Upper lobe of right lung (tissue), 1 donor: ENCODE measurements around the gene PERM1. TPM values are rescaled to one million over a fixed set of nuclear protein-coding genes. Genes with fewer than 3 reads are reported as not detected.

Source experiments
- ATAC-seq: fragments of 200-7000 bp; cut with Tn5 transposase; one replicate; pipeline ENCODE4 v1.9.1; 2020; ENCODE audit warnings: mild to moderate bottlenecking, moderate library complexity
- DNase-seq: peaks from one replicate; pipeline ENCODE4 v3.0.0-alpha.2; 2020
- H3K27ac ChIP-seq: fragments of 200-600 bp; one replicate; pipeline ENCODE4 v1.8.0; 2022
- H3K27me3 ChIP-seq: fragments of 200-600 bp; one replicate; pipeline ENCODE4 v1.8.0; 2022; ENCODE audit warnings: mild to moderate bottlenecking
- H3K36me3 ChIP-seq: fragments of 200-600 bp; one replicate; pipeline ENCODE4 v1.8.0; 2022
- H3K4me1 ChIP-seq: fragments of 200-600 bp; one replicate; pipeline ENCODE4 v1.8.0; 2022
- H3K4me3 ChIP-seq: fragments of 200-600 bp; one replicate; pipeline ENCODE4 v1.8.0; 2022; ENCODE audit warnings: mild to moderate bottlenecking
- H3K9me3 ChIP-seq: fragments of 200-600 bp; one replicate; pipeline ENCODE4 v1.8.0; 2022
- intact Hi-C: fragments of 100-400 bp; cut with DNase I; formaldehyde crosslinking; loops from one replicate; pipeline ENCODE4 v1.11.0; 2022
- total RNA-seq: library from RNA; stranded (reverse); fragmentation: NEBNext Ultra II Directional; extraction: Animal tissue kit (Norgen Biotek cat#: 25700); gene quantifications from one replicate; pipeline ENCODE4 v1.2.1, GENCODE V29; 2021
- TF ChIP-seq, protein P1 (sequence below): fragments of 200-600 bp; IDR thresholded peaks from one replicate; pipeline ENCODE4 v1.8.0; 2022; ENCODE audit warnings: antibody characterized with exemption
- donor health status: DM: no; HTN: yes; CAD: no; lungs with severe emphysema.

PERM1 gene
- total RNA-seq, 1 donor from 2014 or later, result 0.35 TPM

DNA sequence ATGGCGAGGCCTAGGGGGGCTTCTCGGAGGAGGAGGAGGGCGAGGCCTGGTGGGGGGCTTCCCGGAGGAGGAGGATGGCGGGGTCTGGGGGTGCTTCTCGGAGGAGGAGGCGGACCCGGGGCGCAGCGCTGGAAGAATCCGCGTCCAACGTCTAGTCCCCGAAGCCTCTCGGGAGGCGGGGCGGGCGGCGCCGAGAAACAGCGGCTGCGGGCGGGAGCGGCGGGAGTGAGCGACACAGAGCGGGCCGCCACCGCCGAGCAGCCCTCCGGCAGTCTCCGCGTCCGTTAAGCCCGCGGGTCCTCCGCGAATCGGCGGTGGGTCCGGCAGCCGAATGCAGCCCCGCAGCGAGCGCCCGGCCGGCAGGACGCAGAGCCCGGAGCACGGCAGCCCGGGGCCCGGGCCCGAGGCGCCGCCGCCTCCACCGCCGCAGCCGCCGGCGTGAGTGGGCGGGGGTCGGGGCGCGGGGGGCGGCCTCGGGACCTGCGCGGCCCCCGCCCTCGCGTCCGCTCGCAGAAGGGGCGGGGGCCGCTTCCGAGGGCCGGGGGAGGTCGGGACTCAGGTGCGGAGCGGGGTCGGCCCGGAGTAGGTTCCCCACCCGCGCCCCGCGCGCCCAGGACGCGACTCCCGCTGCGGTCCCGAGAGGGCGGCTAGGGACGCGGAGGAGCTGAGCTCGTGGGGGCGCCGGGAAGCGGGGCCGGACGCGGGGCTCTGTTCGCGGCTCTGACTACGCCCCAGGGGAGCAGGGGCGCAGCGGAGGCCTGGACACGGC, 21.3 kb downstream of the PERM1 start, which contains the start of gene KLHL17:
Gene KLHL17, plus strand, starts transcription at position 222 of the 769 bp plus-strand sequence. Its CDS starts 110 bp downstream, at position 332.
- Histone ChIP-seq H3K4me1 (peaks cover 21% of the 10 kb centered on the region), H3K36me3 (peaks cover 13% of the 10 kb centered on the region), H3K27ac (no peak within 1 kb of the TSS), H3K27me3 (no peaks in the 10 kb centered on the region), H3K4me3 (peak within 1 kb of the TSS; percentile 100), H3K9me3 (no peaks in the 10 kb centered on the region)
- intact Hi-C loops, result loop anchor here (10.0 kb wide), 1 partner anchor 56 kb away; no protein-coding TSS in a partner anchor
- TF ChIP-seq, protein P1, sequence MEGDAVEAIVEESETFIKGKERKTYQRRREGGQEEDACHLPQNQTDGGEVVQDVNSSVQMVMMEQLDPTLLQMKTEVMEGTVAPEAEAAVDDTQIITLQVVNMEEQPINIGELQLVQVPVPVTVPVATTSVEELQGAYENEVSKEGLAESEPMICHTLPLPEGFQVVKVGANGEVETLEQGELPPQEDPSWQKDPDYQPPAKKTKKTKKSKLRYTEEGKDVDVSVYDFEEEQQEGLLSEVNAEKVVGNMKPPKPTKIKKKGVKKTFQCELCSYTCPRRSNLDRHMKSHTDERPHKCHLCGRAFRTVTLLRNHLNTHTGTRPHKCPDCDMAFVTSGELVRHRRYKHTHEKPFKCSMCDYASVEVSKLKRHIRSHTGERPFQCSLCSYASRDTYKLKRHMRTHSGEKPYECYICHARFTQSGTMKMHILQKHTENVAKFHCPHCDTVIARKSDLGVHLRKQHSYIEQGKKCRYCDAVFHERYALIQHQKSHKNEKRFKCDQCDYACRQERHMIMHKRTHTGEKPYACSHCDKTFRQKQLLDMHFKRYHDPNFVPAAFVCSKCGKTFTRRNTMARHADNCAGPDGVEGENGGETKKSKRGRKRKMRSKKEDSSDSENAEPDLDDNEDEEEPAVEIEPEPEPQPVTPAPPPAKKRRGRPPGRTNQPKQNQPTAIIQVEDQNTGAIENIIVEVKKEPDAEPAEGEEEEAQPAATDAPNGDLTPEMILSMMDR, result no peak
- ATAC-seq (peak; percentile 71), DNase-seq (peak; percentile 90)

- H3K4me1 ChIP-seq, result peaks cover 21% of the 10 kb centered on the region
- intact Hi-C loops, result loop anchor here (10.0 kb wide), 1 partner anchor 55 kb away; no protein-coding TSS in a partner anchor
- ATAC-seq (no peak), DNase-seq (no peak)
- no peaks in the 10 kb centered on the region for H3K27me3 ChIP-seq
- TF ChIP-seq, protein P1, result no peak
- no peaks in the 10 kb centered on the region for H3K9me3 ChIP-seq
- peak overlapping the region; percentile 100 for H3K4me3 ChIP-seq
- no peak overlapping the region for H3K27ac ChIP-seq
- H3K36me3 ChIP-seq, result peaks cover 20% of the 10 kb centered on the region
These were observed 22.0 kb downstream of the PERM1 start for GRCh38 chr1:959731-960362.

DNA sequence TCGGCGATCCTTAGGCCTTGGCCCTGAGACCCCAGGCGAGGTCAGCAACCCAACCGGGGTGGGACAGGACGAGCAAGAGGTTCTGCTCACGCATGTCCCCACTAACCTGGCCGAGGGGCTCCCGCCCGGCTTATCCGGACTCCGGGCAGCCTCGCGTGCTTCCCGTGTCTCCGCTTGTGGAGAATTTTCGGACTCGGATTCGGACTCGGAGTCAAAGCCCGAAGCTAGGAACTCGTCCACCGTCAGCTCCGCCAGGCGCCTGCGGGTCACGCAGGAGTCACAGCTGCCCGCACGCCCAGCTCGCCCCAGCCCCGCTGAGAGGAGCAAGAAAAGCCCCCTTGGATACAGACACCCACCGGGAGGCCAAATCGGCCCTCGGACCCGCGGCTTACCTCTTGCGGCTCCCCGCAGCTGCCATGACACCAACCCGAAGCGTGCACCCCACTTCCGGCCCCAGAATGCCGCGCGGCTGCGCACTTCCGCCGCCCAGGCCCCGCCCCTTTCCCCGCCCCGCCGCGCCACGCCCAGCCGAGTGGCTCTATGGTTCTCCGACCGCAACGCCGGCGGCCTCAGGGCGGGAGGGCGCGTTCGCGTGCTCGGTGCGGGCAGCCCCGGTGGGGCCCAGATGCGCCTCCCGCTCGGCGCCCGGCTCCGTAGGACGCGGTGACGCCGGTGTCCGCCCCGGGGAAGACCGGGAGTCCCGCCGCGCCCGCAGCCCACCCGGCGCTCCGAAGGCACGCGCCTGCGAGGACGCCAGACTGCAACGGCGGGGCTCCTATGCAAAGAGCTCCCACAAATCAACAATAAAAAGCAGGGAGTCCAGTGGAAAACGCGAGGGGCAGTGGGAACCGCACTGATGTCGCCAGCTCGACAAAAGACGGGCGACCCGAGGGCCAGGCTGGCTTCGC, 22.8 kb downstream of the PERM1 start, which contains the start of gene NOC2L:
Gene NOC2L, minus strand, starts transcription at position 434 of the 908 bp plus-strand sequence. Its CDS starts 16 bp downstream, at position 418.
- H3K36me3 ChIP-seq, result peaks cover 28% of the 10 kb centered on the region
- intact Hi-C loops, result no loop called here
- peak within 1 kb of the TSS; percentile 100 for H3K4me3 ChIP-seq
- peak within 1 kb of the TSS; percentile 80 for H3K27ac ChIP-seq
- no peaks in the 10 kb centered on the region for H3K27me3 ChIP-seq
- H3K9me3 ChIP-seq, result no peaks in the 10 kb centered on the region
- peak; percentile 97 for DNase-seq
- peak; percentile 96 for ATAC-seq
- TF ChIP-seq, protein P1, result no peak
- peaks cover 21% of the 10 kb centered on the region for H3K4me1 ChIP-seq

- H3K27me3 ChIP-seq, result no peaks in the 10 kb centered on the region
- H3K27ac ChIP-seq, result no peak overlapping the region
- TF ChIP-seq, protein P1, result no peak
- intact Hi-C loops, result no loop called here
- H3K36me3 ChIP-seq, result peaks cover 52% of the 10 kb centered on the region
- no peak for DNase-seq
- no peak overlapping the region for H3K4me3 ChIP-seq
- ATAC-seq, result no peak
- H3K4me1 ChIP-seq, result peaks cover 21% of the 10 kb centered on the region
- no peaks in the 10 kb centered on the region for H3K9me3 ChIP-seq
These were observed 25.3 kb downstream of the PERM1 start for GRCh38 chr1:956636-957035.

DNA sequence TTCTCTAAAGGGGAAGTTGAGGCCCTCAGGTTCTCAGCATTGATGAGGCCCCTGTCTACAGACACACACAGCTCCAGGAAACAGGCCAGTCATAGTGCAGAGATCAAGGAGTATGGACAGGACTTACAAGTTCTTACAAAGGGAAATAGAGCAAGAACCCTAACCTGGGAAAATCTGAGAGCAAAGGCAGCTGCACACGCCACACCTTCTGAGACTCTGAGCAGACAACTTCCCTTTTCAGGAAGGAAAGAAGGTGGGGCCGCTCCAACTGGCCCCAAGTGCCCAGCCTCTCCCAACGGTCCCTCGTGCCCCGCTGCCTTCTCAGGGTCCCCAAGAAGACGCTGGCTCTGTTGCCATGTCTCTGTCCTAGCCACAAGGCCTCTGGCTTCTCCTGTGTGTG, 26.4 kb downstream of the PERM1 start:
- H3K4me3 ChIP-seq, result no peak overlapping the region
- no peaks in the 10 kb centered on the region for H3K9me3 ChIP-seq
- H3K4me1 ChIP-seq, result peaks cover 16% of the 10 kb centered on the region
- TF ChIP-seq, protein P1, result no peak
- DNase-seq, result no peak
- H3K27ac ChIP-seq, result no peak overlapping the region
- intact Hi-C loops, result no loop called here
- ATAC-seq, result no peak
- H3K27me3 ChIP-seq, result no peaks in the 10 kb centered on the region
- H3K36me3 ChIP-seq, result peaks cover 62% of the 10 kb centered on the region
